ENCODE results near the gene ZC2HC1B. TPM values are rescaled to one million over a fixed set of nuclear protein-coding genes. Genes with fewer than 3 reads are reported as not detected.

Gene ZC2HC1B
- total and polyA plus RNA-seq, 9 of the 15 experiments (the other 6 are each of a cell fraction or from before 2014, with no cell fraction given), result not detected

GRCh38 chr6:143941852-143942627, 77.8 kb downstream of the ZC2HC1B start (continued):
- TF ChIP-seq JUN (IDR thresholded peaks at IDR 0.05; ENCODE audit: borderline replicate concordance, low read depth, low read length) (no peak), JUN (CRISPR knock-in tag; IDR thresholded peaks at IDR 0.05; ENCODE audit: borderline replicate concordance) (no peak), SUPT5H (IDR thresholded peaks at IDR 0.05) (no peak), ZNF57 (CRISPR knock-in tag; IDR thresholded peaks at IDR 0.05) (no peak), RBM17 (IDR thresholded peaks at IDR 0.05; ENCODE audit: borderline replicate concordance, low read depth, low read length) (no peak), GATA2 (CRISPR knock-in tag; IDR thresholded peaks at IDR 0.05) (no peak), RAD51 (IDR thresholded peaks at IDR 0.05; ENCODE audit: borderline replicate concordance, low read depth) (no peak), FOSL1 (tag; conservative IDR thresholded peaks at IDR 0.05) (no peak), EGR1 (conservative IDR thresholded peaks at IDR 0.05) (no peak), BRF2 (IDR thresholded peaks at IDR 0.05; ENCODE audit: borderline replicate concordance, insufficient read depth, insufficient read length) (no peak), RERE (CRISPR knock-in tag; IDR thresholded peaks at IDR 0.05; ENCODE audit: borderline replicate concordance) (no peak), NEUROD1 (IDR thresholded peaks at IDR 0.05; ENCODE audit: borderline replicate concordance, low read depth, low read length, partially characterized antibody) (no peak), POLR2AphosphoS5 (IDR thresholded peaks at IDR 0.05; ENCODE audit: control insufficient read depth, insufficient read depth, low read depth, low read length) (no peak), HDAC6 (IDR thresholded peaks at IDR 0.05; ENCODE audit: low read depth, low read length) (no peak), FOXA1 (IDR thresholded peaks at IDR 0.05; ENCODE audit: borderline replicate concordance) (no peak), NFYB (IDR thresholded peaks at IDR 0.05; ENCODE audit: extremely low read depth, insufficient read length) (no peak), SMAD2 (IDR thresholded peaks at IDR 0.05; ENCODE audit: low read depth, low read length) (no peak), BCL6 (CRISPR knock-in tag; IDR thresholded peaks at IDR 0.05) (no peak), SMAD4 (CRISPR knock-in tag; conservative IDR thresholded peaks at IDR 0.05) (no peak; the same call in 1 of the 2 replicates), ARID1B (IDR thresholded peaks at IDR 0.05) (no peak), ZFP30 (CRISPR knock-in tag; IDR thresholded peaks at IDR 0.05; ENCODE audit: borderline replicate concordance) (no peak), ELK1 (CRISPR knock-in tag; IDR thresholded peaks at IDR 0.05) (no peak)

Measured in K562 (cell line).